GM08714 (cell line): ENCODE results near the gene FER.

Experiments
- H3K4me3 ChIP-seq: fragments of 200-500 bp; sonication (Bioruptor generic); 2 replicates; pipeline ENCODE4 v1.5.1; 2014; ENCODE audit warnings: mild to moderate bottlenecking, low read length, inconsistent platforms
- ZNF274 ChIP-seq: IDR thresholded peaks from 2 replicates; pipeline ENCODE4 v1.6.1; 2012; ENCODE audit warnings: mild to moderate bottlenecking, low read depth, low read length

The FER gene

GRCh38 chr5:109173036-109173794, 425.5 kb downstream of the FER start:
- TF ChIP-seq ZNF274, result no peak

GRCh38 chr5:109177227-109177626, 429.5 kb downstream of the FER start:
- no peak overlapping the region for H3K4me3 ChIP-seq
- no peak for TF ChIP-seq ZNF274

More at GRCh38 chr5:109173036-109173794, 425.5 kb downstream of the FER start:
- no peak overlapping the region for H3K4me3 ChIP-seq

- H3K4me3 ChIP-seq, result no peak overlapping the region
- TF ChIP-seq ZNF274, result no peak
Measured at GRCh38 chr5:109177782-109178181, 430.1 kb downstream of the FER start.

- TF ChIP-seq ZNF274, result no peak
Measured at GRCh38 chr5:109180668-109181067, 433.0 kb downstream of the FER start.

GRCh38 chr5:109186759-109187158, 439.1 kb downstream of the FER start:
- TF ChIP-seq ZNF274, result no peak
- no peak overlapping the region for H3K4me3 ChIP-seq

More at GRCh38 chr5:109180668-109181067, 433.0 kb downstream of the FER start:
- no peak overlapping the region for H3K4me3 ChIP-seq

- no peak for TF ChIP-seq ZNF274
- H3K4me3 ChIP-seq, result no peak overlapping the region
Measured at GRCh38 chr5:109191153-109191558, 443.5 kb downstream of the FER start.

- H3K4me3 ChIP-seq, result no peak overlapping the region
- TF ChIP-seq ZNF274, result no peak
Measured at GRCh38 chr5:109192027-109192426, 444.3 kb downstream of the FER start.

- TF ChIP-seq ZNF274, result no peak
- no peak overlapping the region for H3K4me3 ChIP-seq
Measured at GRCh38 chr5:109192555-109193281, 445.0 kb downstream of the FER start.

GRCh38 chr5:109195667-109196066, 448.0 kb downstream of the FER start:
- no peak for TF ChIP-seq ZNF274
- H3K4me3 ChIP-seq, result no peak overlapping the region

GRCh38 chr5:109196087-109196822, 448.6 kb downstream of the FER start:
- H3K4me3 ChIP-seq, result no peak overlapping the region
- TF ChIP-seq ZNF274, result no peak

- H3K4me3 ChIP-seq, result no peak overlapping the region
- TF ChIP-seq ZNF274, result no peak
Measured at GRCh38 chr5:109196823-109197160, 449.1 kb downstream of the FER start.

- no peak overlapping the region for H3K4me3 ChIP-seq
- no peak for TF ChIP-seq ZNF274
Measured at GRCh38 chr5:109199289-109199688, 451.6 kb downstream of the FER start.

- no peak for TF ChIP-seq ZNF274
- H3K4me3 ChIP-seq, result no peak overlapping the region
Measured at GRCh38 chr5:109199799-109200620, 452.3 kb downstream of the FER start.

- TF ChIP-seq ZNF274, result no peak
- no peak overlapping the region for H3K4me3 ChIP-seq
Measured at GRCh38 chr5:109215040-109215439, 467.3 kb downstream of the FER start.
